Astrocyte (in vitro differentiated cells and primary cell): ENCODE data around the gene PIK3R1.

Experiments
- EZH2 ChIP-seq: IDR thresholded peaks from 2 replicates; pipeline ENCODE4 v1.6.1; 2012; ENCODE audit warnings: mild to moderate bottlenecking, low read length, inconsistent platforms; ENCODE audit not compliant: insufficient read depth
- TF ChIP-seq, protein P1 (sequence below): IDR thresholded peaks from 2 replicates; pipeline ENCODE4 v1.5.1; 2011; ENCODE audit warnings: low read depth, mild to moderate bottlenecking, inconsistent platforms, low read length, moderate library complexity; ENCODE audit not compliant: insufficient read depth

GRCh38 chr5:68296895-68297294 lies 81.3 kb downstream of the PIK3R1 start:
- TF ChIP-seq, protein P1, sequence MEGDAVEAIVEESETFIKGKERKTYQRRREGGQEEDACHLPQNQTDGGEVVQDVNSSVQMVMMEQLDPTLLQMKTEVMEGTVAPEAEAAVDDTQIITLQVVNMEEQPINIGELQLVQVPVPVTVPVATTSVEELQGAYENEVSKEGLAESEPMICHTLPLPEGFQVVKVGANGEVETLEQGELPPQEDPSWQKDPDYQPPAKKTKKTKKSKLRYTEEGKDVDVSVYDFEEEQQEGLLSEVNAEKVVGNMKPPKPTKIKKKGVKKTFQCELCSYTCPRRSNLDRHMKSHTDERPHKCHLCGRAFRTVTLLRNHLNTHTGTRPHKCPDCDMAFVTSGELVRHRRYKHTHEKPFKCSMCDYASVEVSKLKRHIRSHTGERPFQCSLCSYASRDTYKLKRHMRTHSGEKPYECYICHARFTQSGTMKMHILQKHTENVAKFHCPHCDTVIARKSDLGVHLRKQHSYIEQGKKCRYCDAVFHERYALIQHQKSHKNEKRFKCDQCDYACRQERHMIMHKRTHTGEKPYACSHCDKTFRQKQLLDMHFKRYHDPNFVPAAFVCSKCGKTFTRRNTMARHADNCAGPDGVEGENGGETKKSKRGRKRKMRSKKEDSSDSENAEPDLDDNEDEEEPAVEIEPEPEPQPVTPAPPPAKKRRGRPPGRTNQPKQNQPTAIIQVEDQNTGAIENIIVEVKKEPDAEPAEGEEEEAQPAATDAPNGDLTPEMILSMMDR = no peak
- TF ChIP-seq EZH2 = no peak
